PC-9 (cell line): Measurements from ENCODE around the gene LIX1L. TPM values are rescaled to one million over a fixed set of nuclear protein-coding genes. Genes with fewer than 3 reads are reported as not detected.

Experiments
- BruUV-seq: library from RNA; stranded (reverse); fragments of 400-500 nt; replicated peaks from 2 replicates; lab custom pipeline; 2021; lab: Mats Ljungman, UMichigan
- CTCF ChIA-PET: fragments of 300-600 bp; sonication (Branson Sonifier 250); formaldehyde crosslinking; loops from one replicate; lab custom pipeline; 2022; ENCODE audit warnings: antibody characterized with exemption; lab: Charles Lee
- POLR2A ChIA-PET: fragments of 300-600 bp; sonication (Branson Sonifier 250); formaldehyde crosslinking; loops from one replicate; lab custom pipeline; 2022; ENCODE audit warnings: antibody characterized with exemption; ENCODE audit not compliant: unreplicated experiment; lab: Charles Lee
- DNase-seq, 2 experiments: peaks; one replicate each; pipeline versions ENCODE4 v3.0.0 to v3.0.0-alpha.2; 2015 to 2022; ENCODE audit warnings: mixed read lengths in 1 of 2
- H2AFZ ChIP-seq: fragments of 200-600 bp; sonication (generic); 2 replicates; pipeline ENCODE4 v1.8.1; 2017; ENCODE audit warnings: antibody characterized with exemption
- H3F3A ChIP-seq: fragments of 200-600 bp; sonication (generic); 2 replicates; pipeline ENCODE4 v1.8.1; 2017; ENCODE audit warnings: antibody characterized with exemption, mild to moderate bottlenecking, low read depth; ENCODE audit not compliant: insufficient read depth
- H3K27ac ChIP-seq: fragments of 200-600 bp; sonication (generic); 2 replicates; pipeline ENCODE4 v1.6.1; 2016; ENCODE audit warnings: mixed run types
- H3K27me3 ChIP-seq: fragments of 200-600 bp; sonication (generic); 2 replicates; pipeline ENCODE4 v1.6.1; 2016; ENCODE audit warnings: low read depth, mixed run types; ENCODE audit not compliant: insufficient read depth
- H3K36me3 ChIP-seq: fragments of 200-600 bp; sonication (generic); 2 replicates; pipeline ENCODE4 v1.6.1; 2016; ENCODE audit warnings: low read depth, mixed run types
- H3K4me1 ChIP-seq: fragments of 200-600 bp; sonication (generic); replicated peaks from 2 replicates; pipeline ENCODE4 v1.6.1; 2016; ENCODE audit warnings: mixed run types; ENCODE audit not compliant: insufficient read depth
- H3K4me2 ChIP-seq: fragments of 200-600 bp; sonication (generic); 2 replicates; pipeline ENCODE4 v1.6.1; 2017; ENCODE audit warnings: mixed run types
- H3K4me3 ChIP-seq: fragments of 200-600 bp; sonication (generic); 2 replicates; pipeline ENCODE4 v1.6.1; 2016; ENCODE audit warnings: mixed run types
- H3K79me2 ChIP-seq: fragments of 200-600 bp; sonication (generic); 2 replicates; pipeline ENCODE4 v1.6.1; 2017; ENCODE audit warnings: low read depth, mixed run types
- H3K9me2 ChIP-seq: fragments of 200-600 bp; sonication (generic); 2 replicates; pipeline ENCODE4 v1.8.1; 2017; ENCODE audit warnings: mild to moderate bottlenecking; ENCODE audit not compliant: insufficient read depth
- H3K9me3 ChIP-seq: fragments of 200-600 bp; sonication (generic); 2 replicates; pipeline ENCODE4 v1.8.1; 2016; ENCODE audit warnings: low read depth; ENCODE audit not compliant: insufficient read depth
- H4K20me1 ChIP-seq: fragments of 200-600 bp; sonication (generic); 2 replicates; pipeline ENCODE4 v1.8.1; 2017; ENCODE audit not compliant: insufficient read depth
- CTCF ChIP-seq: fragments of 200-600 bp; sonication (generic); conservative IDR thresholded peaks from 2 replicates; pipeline ENCODE4 v1.6.1; 2017; ENCODE audit warnings: mixed run types, antibody characterized with exemption, mild to moderate bottlenecking, moderate library complexity
- EZH2 ChIP-seq: fragments of 200-600 bp; sonication (generic); IDR thresholded peaks from 2 replicates; pipeline ENCODE4 v1.8.0; 2017; ENCODE audit warnings: antibody characterized with exemption, low read depth
- intact Hi-C: fragments of 100-400 bp; cut with micrococcal nuclease; formaldehyde crosslinking; loops from one replicate; pipeline ENCODE4 v1.10.0; 2022; ENCODE audit not compliant: unreplicated experiment
- total RNA-seq: library from RNA; stranded (reverse); gene quantifications from 2 replicates; pipeline ENCODE4 v1.2.3, GENCODE V29; 2021

LIX1L gene
- total RNA-seq, 1 experiment from 2014 or later: 0.48 TPM

GRCh38 chr1:145993618-145994390, 36.0 kb upstream of the LIX1L start:
- Histone ChIP-seq H3K4me3 (peak overlapping the region; percentile 93), H3K4me1 (peaks cover 62% of the 10 kb centered on the region), H3K4me2 (peak overlapping the region; percentile 91), H3K9me2 (no peaks in the 10 kb centered on the region), H3K36me3 (peaks cover 36% of the 10 kb centered on the region), H3F3A (peaks cover 71% of the 10 kb centered on the region), H4K20me1 (peaks cover 41% of the 10 kb centered on the region), H3K79me2 (peaks cover 40% of the 10 kb centered on the region), H3K27me3 (no peaks in the 10 kb centered on the region), H3K27ac (no peak overlapping the region), H2AFZ (no peak overlapping the region), H3K9me3 (no peaks in the 10 kb centered on the region)
- TF ChIP-seq CTCF (no peak), EZH2 (no peak)
- intact Hi-C loops: loop anchor here (2.0 kb wide), 1 partner anchor 31 kb away; no protein-coding TSS in a partner anchor
- ChIA-PET POLR2A (interaction anchor here (0.6 to 0.7 kb wide), 3 partner anchors 8 to 79 kb away, joined by 3 read pairs; no protein-coding TSS in a partner anchor), CTCF (interaction anchor here (0.6 kb wide), 1 partner anchor 10 kb away, joined by 3 read pairs; no protein-coding TSS in a partner anchor)
- DNase-seq: no peak
- no TSS peak for BruUV-seq

DNA sequence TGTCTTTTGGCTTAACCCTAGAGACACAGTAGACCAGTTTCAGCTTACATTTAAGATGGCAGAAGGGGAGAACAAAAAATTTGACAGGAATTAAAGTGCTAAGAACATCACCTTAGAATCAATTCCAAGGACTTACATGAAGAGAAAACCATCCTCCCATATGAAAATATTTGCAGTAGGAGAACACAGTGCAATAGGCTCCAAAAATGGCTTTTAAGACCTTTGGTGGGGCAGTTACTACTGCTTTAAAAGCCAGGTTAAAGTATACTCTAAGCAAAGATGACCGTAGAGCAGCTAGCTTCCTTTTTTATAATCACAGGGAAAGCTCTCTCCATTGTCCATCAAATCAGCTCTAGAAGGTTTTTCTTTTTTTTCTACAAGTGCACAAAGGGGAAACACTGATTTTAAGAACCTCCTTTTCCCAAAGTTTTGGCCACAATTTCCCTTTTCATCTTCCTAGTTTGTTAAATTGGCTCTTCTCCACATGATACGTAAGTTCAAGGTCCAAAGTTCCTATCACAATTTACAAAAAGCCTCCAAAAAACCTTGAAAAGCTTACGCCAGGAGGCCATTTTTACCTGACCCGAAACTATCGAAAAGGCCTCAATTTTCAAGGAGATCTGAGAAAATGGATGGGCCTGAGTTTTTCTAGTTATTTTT, 35.3 kb upstream of the LIX1L start:
- POLR2A ChIA-PET: no interaction called here

More for the DNA sequence above, 35.3 kb upstream of the LIX1L start:
- H3K4me3 ChIP-seq: peak overlapping the region; percentile 93
- peak overlapping the region; percentile 40; the same call in 1 of the 2 replicates for H3K27ac ChIP-seq
- TF ChIP-seq CTCF (no peak), EZH2 (no peak)
- DNase-seq: no peak
- no peak overlapping the region for H2AFZ ChIP-seq
- peaks cover 40% of the 10 kb centered on the region for H3K79me2 ChIP-seq
- CTCF ChIA-PET: no interaction called here
- peaks cover 54% of the 10 kb centered on the region for H3K4me1 ChIP-seq
- intact Hi-C loops: no loop called here
- no TSS peak for BruUV-seq
- H3K27me3 ChIP-seq: no peaks in the 10 kb centered on the region
- H3K9me2 ChIP-seq: no peaks in the 10 kb centered on the region
- peaks cover 36% of the 10 kb centered on the region for H3K36me3 ChIP-seq
- H4K20me1 ChIP-seq: peaks cover 41% of the 10 kb centered on the region
- H3K9me3 ChIP-seq: no peaks in the 10 kb centered on the region
- peak overlapping the region; percentile 91 for H3K4me2 ChIP-seq
- H3F3A ChIP-seq: peaks cover 71% of the 10 kb centered on the region
